Cardiac fibroblast (primary cell): ENCODE results near the gene RPP25L.

Source experiments
- DNase-seq, 2 donors: peaks; one replicate each; pipeline versions ENCODE4 v3.0.0 to v3.0.0-alpha.2; 2010; ENCODE audit warnings: low read depth in 2 of 2
- H3K4me3 ChIP-seq, 2 donors: replicated peaks in 1 of 2; 1 replicate in 1 of 2; 2 replicates in 1 of 2; pipeline ENCODE4 v1.5.1; 2011; ENCODE audit warnings: low read depth in 2 of 2, low read length in 2 of 2, mild to moderate bottlenecking in 2 of 2, moderate library complexity in 1 of 2
- CTCF ChIP-seq: IDR thresholded peaks from one replicate; pipeline ENCODE4 v1.5.1; 2011; ENCODE audit warnings: low read depth, mild to moderate bottlenecking, low read length, inconsistent platforms

The RPP25L gene

GRCh38 chr9:34584970-34585369 lies 26.9 kb downstream of the RPP25L start:
- H3K4me3 ChIP-seq = no peak overlapping the region
- DNase-seq = no peak
- TF ChIP-seq CTCF = no peak

GRCh38 chr9:34582787-34583186 lies 29.1 kb downstream of the RPP25L start:
- DNase-seq = no peak
- TF ChIP-seq CTCF = no peak
- no peak overlapping the region for H3K4me3 ChIP-seq

GRCh38 chr9:34581318-34581717 lies 30.6 kb downstream of the RPP25L start:
- H3K4me3 ChIP-seq = no peak overlapping the region
- no peak for DNase-seq
- no peak for TF ChIP-seq CTCF

GRCh38 chr9:34580358-34580757 lies 31.5 kb downstream of the RPP25L start:
- no peak overlapping the region for H3K4me3 ChIP-seq
- DNase-seq = no peak
- no peak for TF ChIP-seq CTCF

GRCh38 chr9:34579808-34580163 lies 32.1 kb downstream of the RPP25L start:
- no peak overlapping the region for H3K4me3 ChIP-seq
- no peak for TF ChIP-seq CTCF
- no peak for DNase-seq

GRCh38 chr9:34579104-34579807 lies 32.6 kb downstream of the RPP25L start:
- no peak overlapping the region for H3K4me3 ChIP-seq
- DNase-seq = no peak
- TF ChIP-seq CTCF = no peak
